NCI-H1417 treated with DMSO at 0.1 percent for 48 hours (cell line): Measurements from ENCODE around the gene BMPR1A.
"Not testable (repeated sequence)": the region's sequence is repeated elsewhere in the genome, so short reads cannot be mapped to it uniquely, and the experiment has no call there.

Experiments
- DNase-seq: peaks from one replicate; lab custom pipeline; 2025; lab: John Stamatoyannopoulos, UW

The BMPR1A gene

GRCh38 chr10:86848747-86849146, 92.3 kb downstream of the BMPR1A start:
- DNase-seq: no peak

- no peak for DNase-seq
Measured at GRCh38 chr10:86849181-86849894, 92.9 kb downstream of the BMPR1A start.

- DNase-seq: no peak
Measured at GRCh38 chr10:86850481-86850880, 94.1 kb downstream of the BMPR1A start.

GRCh38 chr10:86851328-86852207, 95.1 kb downstream of the BMPR1A start:
- no peak for DNase-seq

DNA sequence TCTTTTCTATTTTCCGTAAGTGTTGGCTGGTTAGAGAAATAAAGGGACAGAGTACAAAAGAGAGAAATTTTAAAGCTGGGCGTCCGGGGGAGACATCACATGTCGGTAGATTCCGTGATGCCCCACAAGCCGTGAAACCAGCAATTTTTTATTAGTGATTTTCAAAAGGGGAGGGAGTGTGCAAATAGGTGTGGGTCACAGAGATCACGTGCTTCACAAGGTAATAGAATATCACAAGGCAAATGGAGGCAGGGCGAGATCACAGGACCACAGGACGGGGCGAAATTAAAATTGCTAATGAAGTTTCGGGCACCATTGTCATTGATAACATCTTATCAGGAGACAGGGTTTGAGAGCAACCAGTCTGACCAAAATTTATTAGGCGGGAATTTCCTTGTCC, 97.2 kb downstream of the BMPR1A start:
- not testable (repeated sequence) for DNase-seq

DNA sequence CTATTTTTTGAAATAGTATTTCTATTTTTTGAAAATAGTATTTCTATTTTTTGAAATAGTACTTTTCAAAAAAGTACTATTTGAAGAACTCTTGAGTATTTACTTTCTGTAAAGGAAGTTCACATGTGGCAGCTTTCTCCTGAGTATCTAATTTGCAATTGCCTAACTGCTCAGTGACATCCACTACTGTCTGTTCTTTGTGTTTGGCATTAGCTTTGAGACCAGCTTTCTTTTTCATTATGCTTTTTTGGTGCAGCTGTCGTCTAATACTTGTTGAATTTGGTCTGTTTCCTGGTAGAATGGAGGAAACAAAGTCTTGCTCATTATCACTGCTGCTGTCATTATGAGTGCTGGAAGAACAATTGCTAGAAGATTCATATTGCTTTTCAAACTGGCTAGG, 99.1 kb downstream of the BMPR1A start:
- DNase-seq: no peak

DNA sequence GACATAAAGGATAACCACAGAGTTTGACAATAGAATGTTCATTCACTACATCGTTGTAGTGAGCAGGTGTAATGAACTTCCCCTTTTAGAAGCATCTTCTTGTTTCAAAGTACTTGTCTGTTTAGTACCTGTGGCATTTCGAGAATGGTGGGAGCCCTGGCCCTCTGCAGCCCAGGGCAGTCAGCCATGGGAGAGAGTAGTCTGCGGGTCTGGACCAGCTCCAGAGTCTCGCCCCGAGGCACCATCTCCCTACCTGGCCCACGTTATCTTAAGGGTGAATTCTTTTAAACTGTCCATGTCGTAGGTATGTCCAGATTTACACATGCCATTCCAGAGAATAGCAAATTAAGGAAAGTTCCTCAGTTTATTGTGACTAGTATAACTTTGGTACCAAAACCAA, 99.7 kb downstream of the BMPR1A start:
- no peak for DNase-seq

DNA sequence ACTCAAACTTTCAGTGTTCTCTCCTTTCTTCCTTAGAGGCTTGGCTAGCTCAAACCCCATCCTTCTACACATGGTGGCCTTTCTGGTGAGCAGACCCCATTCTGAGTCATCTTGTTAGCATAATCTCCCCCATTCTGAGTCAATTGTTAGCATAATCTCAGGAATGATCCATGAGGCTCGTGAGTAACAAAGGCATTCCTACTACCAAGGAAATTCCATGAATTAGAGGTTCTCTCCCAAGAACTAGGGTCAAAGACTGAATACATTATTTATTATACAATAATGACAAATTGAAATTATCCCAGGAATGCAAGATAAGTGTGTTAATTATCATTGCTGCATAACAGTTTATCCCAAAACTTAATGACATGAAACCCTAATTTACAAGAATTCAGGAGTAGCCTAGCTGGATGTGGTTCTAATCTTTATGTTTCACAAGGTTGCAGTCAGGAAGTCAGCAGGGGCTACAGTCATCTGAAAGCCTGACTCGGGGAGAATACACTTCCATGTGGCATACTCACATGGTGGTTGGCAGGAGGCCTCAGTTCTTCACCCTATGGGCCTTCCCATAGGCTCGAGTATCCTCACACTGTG, 100.8 kb downstream of the BMPR1A start:
- DNase-seq: no peak

GRCh38 chr10:86858011-86858410, 101.6 kb downstream of the BMPR1A start:
- no peak for DNase-seq

DNA sequence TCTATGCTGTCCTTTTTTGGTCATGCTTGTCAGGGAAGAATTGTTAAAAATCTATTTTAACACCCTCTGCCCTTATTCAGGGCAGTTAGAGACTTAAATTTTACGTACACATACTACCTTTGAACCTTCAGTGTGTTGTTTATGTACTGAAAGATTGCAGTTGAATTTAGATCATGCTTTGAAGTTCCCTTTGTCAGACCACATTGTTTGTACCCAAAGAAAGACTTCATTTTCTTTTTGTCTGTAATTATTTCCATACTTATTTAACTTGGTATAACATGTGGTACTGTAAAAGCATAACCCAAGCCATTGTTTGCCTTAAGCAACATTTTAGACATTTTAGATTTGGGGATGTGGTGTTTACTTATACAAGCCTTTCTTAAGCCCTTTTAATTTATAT, 104.9 kb downstream of the BMPR1A start:
- DNase-seq: no peak

GRCh38 chr10:86862373-86862772, 106.0 kb downstream of the BMPR1A start:
- DNase-seq: no peak

DNA sequence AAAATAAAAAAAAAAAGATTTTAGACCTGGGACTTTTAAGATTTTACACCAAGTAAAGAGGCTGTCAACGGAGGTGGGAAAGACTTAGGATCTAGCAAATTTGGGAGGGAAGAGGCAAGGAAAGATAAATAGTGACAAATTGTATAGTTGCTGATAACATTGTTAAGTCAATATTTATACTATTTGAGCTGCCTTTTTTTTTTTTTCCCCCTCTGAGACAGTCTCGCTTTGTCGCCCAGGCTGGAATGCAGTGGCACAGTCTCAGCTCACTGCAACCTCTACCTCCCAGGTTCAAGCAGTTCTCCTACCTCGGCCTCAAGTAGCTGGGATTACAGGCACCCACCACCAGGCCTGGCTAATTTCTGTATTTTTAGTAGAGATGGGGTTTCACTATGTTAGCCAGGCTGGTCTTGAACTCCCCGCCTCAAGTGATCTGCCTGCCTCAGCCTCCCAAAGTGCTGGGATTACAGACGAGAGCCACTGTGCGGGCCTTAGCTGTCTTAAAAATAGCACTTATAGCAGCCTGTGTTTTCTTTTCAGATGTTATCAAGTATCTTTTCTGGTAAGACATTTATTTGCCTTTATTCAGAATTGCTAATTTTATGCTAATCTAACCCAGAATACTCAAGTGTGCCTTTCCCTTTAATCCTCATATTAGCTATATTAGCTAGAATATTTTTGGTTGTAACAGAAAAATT, 106.5 kb downstream of the BMPR1A start:
- no peak for DNase-seq

GRCh38 chr10:86863484-86863842, 107.0 kb downstream of the BMPR1A start:
- no peak for DNase-seq

DNA sequence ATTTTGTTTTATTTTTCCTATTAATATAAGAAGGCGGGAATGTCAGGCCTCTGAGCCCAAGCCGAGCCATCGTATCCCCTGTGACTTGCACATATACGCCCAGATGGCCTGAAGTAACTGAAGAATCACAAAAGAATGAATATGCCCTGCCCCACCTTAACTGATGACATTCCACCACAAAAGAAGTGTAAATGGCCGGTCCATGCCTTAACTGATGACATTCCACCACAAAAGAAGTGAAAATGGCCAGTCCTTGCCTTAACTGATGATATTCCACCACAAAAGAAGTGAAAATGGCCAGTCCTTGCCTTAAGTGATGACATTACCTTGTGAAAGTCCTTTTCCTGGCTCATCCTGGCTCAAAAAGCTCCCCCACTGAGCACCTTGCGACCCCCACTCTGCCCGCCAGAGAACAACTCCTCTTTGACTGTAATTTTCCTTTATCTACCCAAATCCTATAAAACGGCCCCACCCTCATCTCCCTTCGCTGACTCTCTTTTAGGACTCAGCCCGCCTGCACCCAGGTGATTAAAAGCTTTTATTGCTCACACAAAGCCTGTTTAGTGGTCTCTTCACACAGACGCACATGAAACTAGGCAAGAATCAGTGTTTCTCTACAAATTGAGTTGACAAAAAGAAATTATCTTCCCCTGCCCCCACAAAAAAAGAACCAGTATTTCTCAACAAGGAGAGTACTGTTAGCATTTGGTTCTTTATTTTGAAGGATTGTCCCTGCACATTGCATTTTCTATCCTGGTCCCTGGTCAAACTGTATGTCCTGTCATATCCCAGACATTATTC, 108.8 kb downstream of the BMPR1A start:
- not testable (repeated sequence) for DNase-seq

- DNase-seq: no peak
Measured at GRCh38 chr10:86867149-86867548, 110.7 kb downstream of the BMPR1A start.

DNA sequence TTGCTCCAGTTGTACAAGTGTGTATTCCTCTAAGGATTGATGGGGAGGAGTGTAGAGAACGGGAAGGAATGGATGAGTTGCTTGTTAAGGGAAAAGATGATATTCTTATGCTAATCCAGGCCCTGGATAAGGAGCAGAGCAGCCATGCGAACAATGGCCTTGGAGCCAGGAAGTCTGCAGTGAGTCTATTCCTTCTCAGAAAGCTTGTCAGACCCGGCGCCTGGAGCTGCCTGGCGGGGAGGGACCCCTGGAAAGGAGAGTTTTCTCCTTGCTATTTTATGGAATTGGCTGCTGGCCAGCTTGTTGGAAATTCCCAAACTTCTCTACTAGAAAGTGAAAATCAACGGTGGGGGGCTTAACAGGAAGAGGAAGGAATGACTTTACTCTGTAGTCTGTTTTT, 111.9 kb downstream of the BMPR1A start:
- DNase-seq: no peak

- DNase-seq: no peak
Measured at GRCh38 chr10:86870679-86871078, 114.3 kb downstream of the BMPR1A start.

DNA sequence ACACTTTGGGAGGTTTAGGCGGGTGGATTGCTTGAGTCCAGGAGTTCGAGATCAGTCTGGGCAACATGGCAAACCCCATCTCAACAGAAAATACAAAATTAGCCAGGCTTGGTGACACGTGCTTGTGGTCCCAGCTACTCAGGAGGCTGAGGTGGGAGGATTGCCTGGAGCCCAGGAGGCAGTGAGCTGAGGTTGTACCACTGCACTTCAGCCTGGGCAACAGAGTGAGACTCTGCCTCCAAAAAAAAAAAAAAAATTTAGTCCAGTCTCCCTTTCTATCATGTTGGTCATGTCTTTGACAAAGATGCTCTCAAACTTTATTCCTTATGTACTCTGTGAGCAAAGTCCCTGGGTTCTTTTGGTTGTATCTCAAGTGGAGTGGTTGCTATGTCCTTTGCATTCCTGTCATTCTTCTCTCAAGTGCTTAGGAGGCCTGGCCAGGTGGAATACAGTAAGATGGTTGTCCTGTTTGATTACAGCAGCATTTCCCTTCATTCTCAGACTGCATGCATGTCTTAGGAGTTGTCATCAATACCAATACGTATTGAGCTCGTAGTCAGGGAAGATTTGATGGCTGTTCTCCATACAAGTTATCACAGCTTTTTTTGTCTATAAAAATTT, 115.3 kb downstream of the BMPR1A start:
- DNase-seq: no peak

- no peak for DNase-seq
Measured at GRCh38 chr10:86872757-86873156, 116.3 kb downstream of the BMPR1A start.

DNA sequence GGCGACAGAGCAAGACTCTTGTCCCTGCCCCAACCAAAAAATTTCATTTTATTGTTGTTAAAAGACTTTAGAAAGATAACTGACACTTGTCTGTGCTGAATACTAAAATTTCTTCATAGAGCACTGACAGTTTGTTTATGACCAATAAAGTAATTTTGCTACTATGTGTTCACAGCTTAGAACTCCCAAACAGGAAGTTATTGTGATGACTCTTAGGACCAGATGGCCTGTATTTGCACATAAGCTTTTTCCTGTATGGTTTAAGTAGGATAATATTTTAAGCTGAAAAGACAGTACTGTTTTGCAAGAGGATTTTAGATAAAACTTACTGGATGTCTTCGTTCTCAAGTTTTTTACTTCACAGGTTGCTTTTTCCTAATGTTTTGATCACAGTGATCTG, 120.3 kb downstream of the BMPR1A start:
- no peak for DNase-seq
